DMS 273 (cell line): ENCODE measurements around the gene PRCP.
"Not testable (repeated sequence)": the region's sequence is repeated elsewhere in the genome, so short reads cannot be mapped to it uniquely, and the experiment has no call there.

ENCODE experiments used
- DNase-seq: peaks from one replicate; lab custom pipeline; 2025; ENCODE audit not compliant: unreplicated experiment; lab: John Stamatoyannopoulos, UW

The PRCP gene

DNA sequence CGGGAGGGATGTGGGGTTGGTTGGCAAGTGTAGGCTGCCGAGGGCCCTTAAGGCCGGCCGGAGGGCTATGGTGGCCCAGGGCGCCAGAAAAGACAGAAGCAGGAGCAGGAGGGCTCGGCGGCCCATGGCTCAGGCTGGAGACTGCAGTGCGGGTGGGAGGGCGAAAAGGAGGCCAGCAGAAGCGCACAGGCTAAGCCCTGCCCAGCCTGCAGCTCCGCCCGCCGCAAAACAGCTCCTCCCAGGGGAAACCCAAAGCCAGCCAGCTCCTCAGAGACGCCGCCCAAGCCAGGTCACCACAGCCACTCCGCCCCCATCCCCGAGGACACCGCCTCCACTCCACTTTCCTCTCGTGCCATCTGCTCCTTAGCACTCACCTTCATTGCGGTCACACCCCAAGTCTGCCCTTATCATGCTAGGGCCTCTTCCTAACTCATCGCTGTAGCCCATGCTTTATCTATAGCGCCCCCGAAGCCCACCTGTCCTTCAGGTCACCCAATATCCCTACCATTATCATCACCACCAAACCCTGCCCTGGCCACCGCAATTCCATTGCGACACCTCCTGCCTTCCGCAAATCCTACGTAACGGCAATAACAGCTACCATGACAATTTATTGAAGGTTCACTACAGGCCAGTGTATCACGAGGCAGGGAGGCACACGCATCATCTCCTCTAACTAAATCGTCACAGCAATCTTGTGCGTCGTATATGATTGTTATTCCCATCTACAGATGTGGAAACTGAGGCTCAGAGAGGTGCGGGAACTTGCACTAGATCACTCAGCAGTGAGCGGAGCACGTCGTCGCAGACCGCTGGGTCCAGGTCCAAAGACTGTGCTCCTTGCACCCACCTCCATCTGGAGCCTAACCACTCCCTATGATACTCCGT is at the start of gene PRCP:
PRCP (minus strand) TSS at position 154 of the 888 bp plus-strand sequence; CDS start at position 126, 28 bp downstream.
- DNase-seq: peak; percentile 92

DNA sequence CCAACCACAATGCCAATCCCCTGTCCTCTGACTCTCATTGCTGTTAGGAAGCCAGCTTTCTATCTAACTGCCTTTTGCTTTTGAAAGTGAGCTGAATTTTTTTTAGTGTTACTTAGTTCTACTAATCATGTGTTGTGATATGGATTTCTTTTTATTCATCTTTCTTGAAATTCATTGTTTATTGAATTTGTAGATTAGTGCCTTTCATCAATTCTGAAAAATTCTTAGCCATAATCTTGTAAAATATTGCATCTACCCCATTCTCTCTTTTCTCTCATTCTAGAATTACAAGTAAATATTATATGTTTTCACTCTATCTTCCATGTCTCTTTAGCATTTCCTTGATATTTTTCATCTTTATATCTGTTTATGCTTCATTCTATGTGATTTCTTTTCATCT is 49.1 kb upstream of the PRCP start:
- no peak for DNase-seq

DNA sequence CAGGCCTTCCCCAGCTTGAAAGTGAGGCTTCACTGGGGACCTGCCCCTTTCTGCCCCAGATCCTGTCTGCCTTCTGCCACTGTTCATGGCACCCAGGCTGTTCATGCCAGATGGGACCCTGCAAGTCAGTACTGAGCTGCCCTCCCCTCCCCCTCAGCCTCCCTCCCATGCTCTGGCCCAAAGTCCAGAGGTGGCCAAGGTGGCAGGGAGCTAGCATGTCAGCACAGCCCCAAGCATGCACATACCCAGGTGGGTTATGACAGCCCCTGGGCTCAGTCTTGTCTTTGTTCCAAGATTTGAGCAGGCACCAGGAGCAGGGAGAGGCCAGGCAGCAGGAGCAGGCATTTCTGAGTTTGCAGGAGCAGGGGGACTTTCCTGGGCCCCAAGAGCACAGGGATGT is 45.5 kb upstream of the PRCP start:
- DNase-seq: peak; percentile 23

DNA sequence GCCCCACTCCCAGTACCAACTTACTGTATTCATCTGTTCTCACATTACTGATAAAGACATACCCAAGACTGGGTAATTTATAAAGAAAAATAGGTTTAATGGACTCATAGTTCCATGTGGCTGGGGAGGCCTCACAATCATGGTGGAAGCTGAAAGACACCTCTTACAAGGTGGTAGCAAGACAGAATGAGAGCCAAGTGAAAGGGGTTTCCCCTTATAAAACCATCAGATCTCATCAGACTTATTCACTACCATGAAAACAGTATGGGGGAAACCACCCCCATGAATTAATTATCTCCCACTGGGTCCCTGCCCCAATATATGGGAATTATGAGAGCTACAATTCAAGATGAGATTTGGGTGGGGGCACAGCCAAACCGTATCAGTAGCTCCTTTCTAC is 44.8 kb upstream of the PRCP start:
- not testable (repeated sequence) for DNase-seq

DNA sequence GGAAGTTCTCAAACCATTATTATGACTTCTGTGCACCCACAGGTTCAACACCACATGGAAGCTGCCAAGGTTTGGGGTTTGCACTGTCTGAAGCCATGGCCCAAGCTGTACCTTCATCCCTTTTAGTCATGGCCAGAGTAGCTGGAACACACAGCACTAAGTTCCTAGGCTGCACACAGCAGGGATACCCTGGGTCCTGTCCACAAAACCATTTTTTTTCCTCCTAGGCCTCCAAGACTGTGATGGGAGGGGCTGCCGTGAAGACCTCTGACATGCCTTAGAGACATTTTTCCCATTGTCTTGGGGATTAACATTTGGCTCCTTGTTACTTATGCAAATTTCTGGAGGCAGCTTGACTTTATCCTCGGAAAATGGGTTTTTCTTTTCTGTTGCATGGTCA is 44.0 kb upstream of the PRCP start:
- DNase-seq: no peak

DNA sequence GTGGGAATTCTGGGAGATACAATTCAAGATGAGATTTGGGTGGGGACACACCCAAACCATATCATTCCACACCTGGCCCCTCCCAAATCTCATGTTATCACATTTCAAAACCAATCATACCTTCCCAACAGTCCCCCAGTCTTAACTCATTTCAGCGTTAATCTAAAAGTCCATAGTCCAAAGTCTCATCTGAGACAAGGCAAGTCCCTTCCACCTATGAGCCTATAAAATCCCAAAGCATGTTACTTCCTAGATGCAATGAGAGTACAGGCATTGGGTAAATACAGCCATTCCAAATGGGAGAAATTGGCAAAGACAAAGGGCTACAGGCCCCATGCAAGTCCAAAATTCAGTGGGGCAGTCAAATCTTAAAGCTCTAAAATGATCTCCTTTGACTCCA is 43.2 kb upstream of the PRCP start:
- not testable (repeated sequence) for DNase-seq

DNA sequence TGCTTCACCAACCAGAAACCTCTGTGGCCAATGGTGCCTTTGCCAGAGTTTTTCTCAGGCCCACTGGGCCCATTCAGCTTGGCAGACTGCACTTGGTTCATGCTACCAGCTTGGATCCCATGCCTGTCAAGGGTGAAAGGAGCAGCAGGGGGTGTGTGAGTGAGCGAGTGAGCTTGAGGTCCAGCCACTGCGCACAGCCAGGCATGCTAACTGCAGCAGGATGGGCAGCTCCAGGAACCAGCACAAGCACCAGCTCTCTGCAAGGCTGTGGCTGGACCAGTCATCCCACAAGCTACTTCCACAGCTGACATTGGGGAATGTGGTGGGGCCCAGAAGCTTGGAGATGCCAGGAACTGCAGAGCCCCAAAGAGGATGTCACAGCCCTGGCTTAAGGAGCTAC is 42.1 kb upstream of the PRCP start:
- no peak for DNase-seq

DNA sequence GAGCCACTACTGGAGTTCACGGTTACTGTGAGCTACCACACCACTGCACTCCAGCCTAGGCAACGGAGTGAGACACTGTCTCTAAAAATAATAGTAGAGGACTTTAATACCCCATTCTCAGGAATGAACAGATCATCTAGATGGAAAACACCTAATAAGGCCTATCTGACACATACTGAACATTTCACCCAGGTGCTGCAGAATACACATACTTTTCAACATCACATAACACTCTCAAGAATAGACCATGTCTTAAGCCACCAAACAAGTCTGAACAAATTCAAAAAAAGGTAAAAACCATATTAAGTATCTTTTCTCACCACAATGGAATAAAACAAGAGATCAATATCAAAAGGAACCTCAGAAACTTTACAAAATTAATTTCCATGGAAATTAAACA is 39.2 kb upstream of the PRCP start:
- DNase-seq: no peak

DNA sequence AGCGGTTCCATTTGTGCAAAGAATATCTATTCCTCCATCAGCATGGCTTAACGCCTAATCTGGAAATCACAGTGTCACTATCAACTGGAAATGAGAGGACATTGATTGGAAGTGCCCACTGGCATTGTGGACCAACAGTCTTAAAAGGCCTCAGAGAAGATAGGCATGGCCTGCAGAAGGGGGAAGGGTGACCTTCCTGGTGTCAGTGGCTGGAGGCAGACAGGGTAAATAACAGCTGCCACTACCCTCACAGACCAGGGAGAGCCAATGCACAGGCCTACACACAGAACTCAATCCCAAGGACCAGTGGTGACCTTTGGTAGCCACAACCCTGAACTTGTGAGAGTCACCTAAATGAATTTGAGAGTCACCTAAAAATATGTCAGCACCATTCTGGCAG is 37.3 kb upstream of the PRCP start:
- no peak for DNase-seq

DNA sequence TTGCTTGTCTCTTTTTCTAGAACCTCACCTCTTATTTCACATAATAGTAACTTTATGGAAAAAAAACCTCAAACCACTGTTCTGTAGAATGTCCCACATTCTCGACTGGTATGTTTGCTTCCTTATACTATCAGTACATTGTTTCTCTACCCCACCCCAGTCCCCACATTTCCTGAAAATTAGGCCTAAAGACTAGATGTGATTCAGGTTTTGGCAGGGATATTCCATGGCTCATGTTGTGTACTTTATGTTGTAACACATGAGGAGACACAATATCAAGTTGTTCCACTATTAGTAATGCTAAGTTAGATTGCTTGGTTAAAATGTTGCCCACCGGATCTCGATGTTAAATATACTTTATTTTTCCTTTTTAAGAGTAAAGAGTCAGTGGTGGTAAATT is 36.0 kb upstream of the PRCP start:
- DNase-seq: no peak

DNA sequence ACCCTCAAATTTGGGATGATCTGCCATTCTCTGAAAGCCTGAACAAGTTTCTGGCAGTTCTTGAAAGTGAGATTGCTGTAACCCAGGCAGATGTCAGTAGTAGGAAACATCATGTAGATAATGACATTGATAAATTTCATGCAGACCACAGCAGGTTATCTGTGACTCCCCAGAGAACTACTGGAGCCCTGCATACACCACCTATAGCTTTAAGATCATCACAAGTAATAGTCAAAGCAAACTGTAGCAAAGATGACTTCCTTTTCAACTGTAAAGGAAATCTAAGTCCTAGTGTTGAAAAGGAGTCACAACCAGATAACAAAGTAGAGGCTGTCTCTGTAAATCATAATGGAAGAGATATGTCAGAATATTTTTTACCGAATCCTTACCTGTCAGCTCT is 32.3 kb upstream of the PRCP start:
- no peak for DNase-seq

DNA sequence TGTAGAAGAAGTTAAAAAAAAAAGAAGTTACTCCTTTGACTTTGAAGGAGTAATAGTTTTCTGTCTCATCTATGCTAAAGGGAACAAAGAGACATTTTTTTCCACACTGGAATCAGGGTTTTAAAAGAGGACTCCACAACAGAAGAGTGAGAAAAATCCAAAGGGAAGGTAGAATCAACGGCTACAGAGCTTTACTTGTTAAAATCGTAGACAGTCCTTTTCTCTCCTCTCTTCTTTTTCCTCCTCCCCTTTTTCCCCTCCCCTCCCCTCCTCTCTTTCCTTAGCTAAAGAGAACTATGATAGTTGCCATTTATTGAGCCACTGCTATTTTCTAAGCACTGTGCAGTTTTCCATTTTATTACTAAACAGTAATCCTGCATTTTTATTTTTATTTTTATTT is 30.5 kb upstream of the PRCP start:
- DNase-seq: no peak

DNA sequence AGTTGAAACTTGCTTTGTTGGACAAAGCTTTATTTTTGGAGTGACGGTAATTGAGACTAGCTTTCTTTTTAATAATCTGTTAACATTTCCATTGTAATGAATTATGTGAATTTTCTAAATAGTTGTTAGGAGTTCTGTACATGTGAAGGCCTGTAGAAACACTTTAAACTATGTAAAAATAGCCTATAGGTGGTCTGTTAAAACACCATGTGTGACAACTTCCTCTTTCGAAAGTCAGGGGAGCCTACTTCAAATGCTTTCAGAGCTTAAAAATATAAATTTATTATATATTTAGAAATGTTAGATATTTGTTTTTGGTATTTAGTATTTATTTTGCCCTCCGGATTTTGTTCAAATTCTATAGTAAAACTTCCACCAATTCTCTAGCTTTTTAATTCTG is 30.0 kb upstream of the PRCP start:
- no peak for DNase-seq

DNA sequence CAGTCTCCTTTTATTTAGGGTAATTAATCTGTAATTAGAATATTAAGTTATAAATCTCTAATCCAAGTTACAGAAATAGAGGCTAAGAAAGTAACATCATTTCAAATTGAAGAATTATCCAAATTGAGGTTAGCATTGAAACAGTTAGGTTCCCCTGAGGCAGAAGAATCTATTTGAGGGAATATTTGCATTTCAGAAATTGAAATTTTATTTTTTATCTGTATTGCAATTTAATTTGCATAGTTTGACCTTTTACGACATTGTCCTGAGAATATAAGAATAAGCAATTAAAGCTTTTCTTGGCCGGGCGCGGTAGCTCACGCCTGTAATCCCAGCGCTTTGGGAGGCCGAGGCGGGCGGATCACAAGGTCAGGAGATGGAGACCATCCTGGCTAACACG is 28.9 kb upstream of the PRCP start:
- no peak for DNase-seq

DNA sequence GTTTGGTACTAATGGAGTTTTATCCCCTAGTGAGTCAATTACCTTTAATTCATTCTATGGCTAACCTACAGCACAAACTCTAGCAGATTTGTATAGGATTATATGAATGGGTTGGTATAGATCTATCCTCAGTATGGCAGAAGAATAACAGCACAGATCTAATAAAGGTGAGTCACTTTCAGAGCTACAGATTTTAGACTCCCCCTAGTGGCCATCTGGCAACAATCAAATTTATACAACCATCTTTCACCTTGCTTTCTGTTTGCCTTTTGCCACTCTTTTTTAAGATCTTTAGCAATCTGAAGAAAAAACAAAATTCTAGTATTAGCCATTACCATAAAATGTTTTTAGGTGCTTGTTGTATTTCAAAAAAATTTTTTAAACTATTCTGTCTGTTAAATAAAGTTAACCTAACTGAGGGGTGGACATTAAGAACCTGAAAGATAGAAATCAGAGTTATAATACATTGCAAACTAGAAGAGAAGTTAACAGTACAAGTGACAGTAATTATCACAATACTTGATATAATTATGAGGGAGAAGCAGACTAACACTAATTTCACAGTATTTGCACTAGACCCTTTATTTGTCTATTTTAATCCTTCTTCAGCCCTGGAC is 27.1 kb upstream of the PRCP start:
- peak; percentile 62 for DNase-seq

DNA sequence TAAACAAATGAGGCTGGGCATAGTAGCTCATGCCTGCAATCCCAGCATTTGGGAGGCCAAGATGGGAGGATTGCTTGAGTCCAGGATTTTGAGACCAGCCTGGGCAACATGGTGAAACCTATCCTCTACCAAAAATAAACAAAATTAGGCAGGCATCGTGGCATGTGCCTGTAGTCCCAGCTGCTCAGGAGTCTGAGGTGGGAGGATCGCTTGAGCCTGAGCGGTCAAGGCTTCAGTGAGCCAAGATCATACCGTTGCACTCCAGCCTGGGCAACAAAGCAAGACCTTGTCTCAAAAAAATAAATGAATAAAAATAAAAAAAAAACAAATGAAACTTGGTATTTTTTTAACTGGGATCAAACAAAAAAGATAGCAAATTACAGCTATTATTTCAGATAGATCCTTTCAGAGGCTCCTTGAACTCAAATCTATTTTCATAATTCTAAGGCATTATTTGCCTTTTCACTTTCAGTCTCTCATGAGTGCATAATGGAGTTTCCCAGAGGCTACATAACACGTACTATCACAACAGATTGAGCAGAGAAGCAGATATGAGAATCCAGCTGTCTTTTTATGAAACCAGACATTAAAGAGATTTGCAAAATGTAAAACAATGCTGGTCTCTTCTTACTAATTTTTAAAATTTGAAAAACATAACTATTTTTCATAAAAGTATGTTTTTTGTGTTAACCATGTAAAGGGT is 24.4 kb upstream of the PRCP start:
- no peak for DNase-seq

DNA sequence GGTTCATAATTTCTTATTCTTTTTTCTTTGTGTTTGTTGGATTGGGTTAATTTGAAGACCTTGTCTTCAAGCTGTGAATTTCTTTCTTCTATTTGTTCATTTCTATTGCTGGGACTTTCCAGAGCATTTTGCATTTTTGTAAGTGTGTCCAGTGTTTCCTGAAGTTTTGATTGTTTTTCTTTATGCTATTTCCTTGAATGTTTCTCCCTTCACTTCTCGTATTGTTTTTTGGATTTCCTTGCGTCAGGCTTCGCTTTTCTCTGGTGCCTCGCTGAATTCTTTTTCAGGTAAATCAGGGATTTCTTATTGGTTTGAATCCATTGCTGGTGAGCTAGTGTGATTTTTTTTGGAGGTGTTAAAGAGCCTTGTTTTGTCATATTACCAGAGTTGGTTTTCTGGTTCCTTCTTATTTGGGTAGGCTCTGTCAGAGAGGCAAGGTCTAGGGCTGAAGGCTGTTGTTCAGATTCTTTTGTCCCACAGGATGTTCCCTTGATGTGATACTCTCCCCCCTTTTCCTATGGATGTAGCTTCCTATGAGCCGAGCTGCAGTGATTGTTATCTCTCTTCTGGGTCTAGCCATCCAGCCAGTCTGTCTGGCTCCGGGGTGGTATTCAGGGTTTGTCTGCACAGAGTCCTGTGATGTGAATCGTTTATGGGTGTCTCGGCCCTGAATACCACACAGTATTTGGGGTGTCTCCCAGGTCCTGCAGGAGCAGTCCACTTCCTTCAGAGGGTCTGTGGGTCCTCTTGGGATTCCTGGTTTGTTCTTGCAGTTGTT is 22.4 kb upstream of the PRCP start:
- not testable (repeated sequence) for DNase-seq

DNA sequence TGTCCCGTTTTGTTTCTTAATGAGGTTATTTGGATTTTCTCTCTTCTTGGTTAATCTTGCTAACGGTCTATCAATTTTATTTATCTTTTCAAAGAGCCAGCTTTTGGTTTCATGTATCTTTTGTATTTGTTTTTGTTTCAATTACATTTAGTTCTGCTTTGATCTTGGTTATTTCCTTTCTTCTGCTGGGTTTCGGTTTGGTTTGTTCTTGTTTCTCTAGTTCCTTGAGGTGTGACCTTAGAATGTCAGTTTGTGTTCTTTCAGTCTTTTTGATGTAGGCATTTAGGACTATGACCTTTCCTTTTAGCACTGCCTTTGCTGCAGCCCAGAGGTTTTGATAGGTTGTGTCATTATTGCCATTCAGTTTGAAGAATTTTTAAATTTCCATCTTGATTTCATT is 20.0 kb upstream of the PRCP start:
- DNase-seq: not testable (repeated sequence)

DNA sequence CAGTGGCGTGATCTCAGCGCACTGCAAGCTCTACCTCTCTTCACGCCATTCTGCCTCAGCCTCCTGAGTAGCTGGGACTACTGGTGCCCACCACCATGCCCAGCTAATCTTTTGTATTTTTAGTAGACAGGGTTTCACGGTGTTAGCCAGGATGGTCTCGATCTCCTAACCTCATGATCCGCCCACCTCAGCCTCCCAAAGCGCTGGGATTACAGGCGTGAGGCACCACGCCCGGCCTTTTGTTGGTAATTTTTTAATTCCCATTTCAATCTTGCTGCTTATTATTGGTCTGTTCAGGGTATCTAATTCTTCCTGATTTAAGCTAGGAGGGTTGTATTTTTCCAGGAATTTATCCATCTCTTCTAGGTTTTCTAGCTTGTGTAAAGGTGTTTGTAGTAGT is 19.6 kb upstream of the PRCP start:
- not testable (repeated sequence) for DNase-seq

DNA sequence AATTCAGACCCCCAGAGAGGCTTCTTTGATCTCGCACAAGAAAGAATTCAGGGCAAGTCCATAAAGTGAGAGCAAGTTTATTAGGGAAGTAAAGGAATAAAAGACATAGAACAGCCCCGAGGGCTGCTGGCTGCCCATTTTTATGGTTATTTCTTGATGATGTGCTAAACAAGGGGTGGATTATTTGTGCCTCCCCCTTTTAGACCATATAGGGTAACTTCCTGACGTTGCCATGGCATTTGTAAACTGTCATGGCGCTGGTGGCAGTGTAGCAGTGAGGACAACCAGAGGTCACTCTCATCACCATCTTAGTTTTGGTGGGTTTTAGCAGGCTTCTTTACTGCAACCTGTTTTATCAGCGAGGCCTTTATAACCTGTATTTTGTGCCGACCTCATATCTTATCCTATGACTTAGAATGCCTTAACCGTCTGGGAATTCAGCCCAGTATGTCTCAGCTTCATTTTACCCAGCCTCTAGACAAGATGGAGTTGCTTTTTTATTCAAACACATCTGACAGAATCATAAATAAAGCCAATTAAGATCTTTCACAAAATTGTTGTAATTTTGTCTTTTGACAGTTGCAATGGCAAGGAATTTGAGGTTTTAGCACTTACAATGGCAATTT is 8.9 kb upstream of the PRCP start:
- DNase-seq: no peak

DNA sequence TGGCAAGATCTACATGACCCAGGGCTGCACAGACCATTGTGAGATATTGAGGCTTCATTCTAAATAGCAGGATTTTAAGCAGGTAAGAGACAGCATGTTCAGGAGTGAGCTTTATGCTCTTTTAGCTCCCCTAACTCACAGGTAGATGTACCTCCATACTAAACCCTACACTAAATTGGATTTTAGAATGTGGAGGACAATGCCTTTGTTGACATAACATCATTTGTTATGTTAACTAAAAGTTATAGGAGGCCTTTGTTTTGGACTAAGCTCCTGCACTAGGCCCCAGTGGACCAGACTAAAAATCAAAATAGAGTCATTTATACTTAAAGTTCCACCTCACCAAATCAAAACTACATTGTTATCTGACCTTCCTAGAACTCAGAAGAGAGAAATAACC is 8.1 kb upstream of the PRCP start:
- DNase-seq: no peak
